Bone marrow (tissue), 2 donors: ENCODE data around the gene PACS2.
A peak's percentile ranks its signal among the peaks of the same experiment; 100 is the strongest.

Experiments used
- DNase-seq, 2 donors: peaks; one replicate each; lab custom pipeline; 2025; lab: John Stamatoyannopoulos, UW

Gene PACS2

DNA sequence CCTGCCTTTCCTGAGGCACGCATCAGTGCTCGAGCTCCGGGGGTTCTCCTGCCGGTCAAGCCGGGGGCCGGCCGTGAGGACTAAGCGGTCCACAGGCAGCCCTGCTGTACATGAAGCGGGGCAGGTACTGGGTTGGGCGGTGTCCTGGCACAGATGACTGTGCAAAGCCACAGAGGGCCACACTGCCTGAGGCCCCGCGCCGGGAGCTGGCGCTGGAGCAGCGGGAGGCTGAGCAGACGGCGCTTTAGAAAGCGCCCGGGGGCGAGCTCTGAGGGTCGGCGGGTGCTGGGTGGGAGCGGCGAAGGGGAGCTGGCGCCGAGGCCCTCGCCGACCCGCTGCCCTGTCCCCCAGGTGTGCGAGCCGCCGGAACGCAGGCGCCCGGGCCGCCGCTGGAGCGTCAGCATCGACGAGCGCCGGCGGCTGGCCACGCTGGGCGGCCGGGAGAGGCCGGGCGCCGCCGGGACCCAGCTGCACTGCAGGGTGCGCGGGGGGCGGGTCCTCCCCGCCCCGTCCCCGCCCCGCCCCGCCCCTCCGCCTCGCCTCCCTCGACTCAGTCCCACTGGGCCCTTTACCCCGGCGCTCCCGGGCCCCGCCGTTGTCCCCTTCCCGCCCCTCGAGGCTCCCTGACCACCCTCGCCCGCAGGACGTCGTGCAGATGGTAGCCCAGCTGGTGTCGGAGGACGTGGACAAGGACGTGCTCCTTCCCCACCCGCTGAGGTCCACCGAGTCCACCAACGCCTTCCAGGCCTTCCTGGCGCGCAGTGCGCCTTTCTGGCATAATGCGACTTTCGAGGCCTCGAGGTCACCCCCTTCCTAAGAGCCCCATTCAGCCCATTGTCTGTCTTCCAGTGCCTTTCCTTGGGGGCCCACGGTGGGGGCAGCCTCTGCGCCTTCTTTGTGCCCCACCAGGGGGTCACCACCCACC, 96.7 kb downstream of the PACS2 start:
- no peak for DNase-seq

DNA sequence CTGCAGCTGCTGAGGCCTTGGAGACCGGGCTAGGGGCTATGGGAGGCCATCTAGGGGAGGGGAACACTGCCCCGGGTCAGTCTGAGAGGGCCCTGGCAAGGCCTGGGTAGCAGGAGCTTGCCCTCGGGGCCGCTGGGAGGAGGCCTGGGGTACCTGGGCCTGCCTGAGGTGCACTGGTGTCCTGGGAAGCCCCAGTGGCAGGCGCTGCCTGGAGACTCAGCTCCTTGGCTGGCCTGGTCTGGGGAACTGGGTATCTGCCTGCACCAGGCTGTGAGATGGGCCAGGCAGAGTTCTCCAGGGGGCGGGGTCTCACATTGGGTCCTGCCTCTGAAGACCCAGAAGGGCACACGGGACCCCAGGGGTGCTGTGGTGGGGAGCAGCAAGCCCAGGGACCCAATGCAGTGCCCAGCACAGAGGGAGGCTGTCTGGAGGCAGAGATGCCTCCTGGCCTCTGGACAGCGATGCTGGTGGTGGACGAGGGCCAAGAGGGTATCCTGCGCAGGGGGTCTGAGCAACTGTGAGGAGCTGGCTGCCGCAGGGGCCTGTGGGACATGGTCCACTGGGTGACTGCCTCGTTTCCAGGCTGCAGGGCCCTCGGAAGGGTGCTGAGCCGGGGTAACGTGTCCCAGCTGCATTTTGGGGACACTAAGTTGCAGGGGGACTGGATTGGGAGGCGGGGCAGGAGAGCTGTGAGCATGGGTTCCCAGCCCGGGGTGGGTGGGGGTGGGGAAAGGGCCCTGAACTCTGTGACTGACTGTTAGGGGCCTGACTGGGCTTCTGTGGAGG, 97.6 kb downstream of the PACS2 start:
- DNase-seq: no peak

DNA sequence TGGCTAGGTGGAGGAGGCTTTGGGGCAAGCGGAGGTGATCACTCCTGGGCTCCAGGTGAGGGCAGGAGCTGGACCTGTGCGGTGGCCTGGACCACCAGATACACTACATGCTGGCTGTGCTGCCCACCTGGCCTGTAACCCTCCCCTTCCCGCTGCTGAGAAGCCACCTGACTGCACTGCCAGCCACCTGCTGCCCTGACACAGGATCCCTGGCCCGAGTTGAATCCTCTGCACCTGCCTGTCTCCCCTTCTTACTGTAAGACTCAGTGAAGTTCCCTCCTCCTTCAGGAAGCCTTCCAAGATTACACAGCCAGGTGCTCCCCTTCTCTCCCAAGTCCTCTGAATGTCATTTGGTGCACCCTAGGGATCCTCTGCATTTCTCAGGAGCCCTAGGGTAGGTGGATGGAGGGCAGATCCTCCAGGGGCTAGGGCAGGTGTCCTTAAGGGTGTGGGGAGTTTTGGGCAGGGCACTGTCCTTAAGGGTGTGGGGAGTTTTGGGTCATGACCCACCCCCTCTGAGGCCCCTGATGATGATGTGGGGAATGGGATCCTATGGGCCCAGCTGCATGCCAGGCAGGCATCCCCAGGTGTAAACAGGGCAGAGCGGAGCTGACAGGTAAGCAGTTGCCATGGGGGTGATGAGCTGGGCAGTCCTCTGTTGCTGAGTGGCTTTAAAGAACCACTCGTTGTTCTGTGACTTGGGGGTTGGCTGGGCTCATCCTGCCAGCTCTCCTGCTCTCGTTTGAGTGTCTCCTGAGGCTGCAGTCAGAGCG, 98.4 kb downstream of the PACS2 start:
- DNase-seq: no peak

DNA sequence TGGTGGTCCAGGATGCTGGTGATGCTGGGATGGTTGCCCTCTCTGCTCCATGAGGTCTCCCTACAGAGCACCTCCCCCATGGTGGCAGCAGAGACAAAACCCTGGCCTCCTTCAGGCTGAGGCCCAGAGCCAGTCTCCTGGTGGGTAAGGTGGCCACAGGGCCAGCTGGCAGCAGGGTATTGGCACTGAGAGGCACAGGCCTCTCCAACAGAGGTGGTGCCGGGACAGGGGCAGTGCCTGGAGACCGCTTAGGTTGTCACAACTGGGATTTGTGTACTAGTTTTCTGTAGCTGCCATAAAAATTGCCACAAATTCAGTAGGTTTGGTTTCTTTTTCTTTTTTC, 99.0 kb downstream of the PACS2 start:
- DNase-seq: no peak

DNA sequence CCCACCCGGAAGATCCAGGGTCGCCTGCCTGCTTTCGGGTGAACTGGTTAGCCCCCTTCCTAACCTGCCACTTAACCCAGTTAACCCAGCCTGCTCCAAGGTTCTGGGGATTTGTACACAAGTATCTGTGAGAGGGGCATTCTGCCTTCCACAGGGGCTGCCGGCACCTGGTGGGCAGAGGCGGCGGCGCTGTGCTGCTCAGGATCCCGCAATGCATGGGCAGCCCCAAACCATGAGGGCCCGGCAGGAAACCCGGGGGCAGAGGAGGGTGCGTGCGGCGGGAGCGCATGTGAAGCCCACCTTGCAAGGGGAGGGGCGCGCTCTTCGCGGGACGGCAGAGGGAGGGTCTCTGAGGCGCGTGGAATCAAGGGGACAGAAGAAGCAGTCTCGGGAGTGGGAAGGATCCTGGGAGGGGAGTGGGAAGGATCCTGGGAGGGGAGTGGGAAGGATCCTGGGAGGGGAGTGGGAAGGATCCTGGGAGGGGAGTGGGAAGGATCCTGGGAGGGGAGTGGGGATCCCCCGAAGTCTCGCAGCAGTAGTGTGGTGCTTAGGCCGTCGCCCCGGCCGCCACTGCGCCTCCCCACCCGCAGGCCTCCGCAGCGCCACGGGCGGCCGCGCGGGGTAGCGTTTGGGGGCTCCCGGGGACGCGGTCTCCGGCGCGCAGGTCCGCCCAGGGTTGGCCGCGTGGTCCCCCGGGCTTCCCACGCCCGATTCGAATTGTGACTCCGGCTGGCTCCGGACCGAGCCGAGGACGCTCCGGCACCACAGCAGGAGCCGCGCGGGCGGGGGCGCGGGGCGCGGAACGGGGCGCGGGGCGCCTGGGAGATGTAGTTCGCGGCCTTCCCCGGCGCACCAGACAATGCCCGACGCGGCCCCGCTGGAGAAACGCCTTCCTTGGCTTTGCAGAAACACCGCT, 100.2 kb downstream of the PACS2 start:
- DNase-seq: peak in 1 of 2 donors; percentile 37

DNA sequence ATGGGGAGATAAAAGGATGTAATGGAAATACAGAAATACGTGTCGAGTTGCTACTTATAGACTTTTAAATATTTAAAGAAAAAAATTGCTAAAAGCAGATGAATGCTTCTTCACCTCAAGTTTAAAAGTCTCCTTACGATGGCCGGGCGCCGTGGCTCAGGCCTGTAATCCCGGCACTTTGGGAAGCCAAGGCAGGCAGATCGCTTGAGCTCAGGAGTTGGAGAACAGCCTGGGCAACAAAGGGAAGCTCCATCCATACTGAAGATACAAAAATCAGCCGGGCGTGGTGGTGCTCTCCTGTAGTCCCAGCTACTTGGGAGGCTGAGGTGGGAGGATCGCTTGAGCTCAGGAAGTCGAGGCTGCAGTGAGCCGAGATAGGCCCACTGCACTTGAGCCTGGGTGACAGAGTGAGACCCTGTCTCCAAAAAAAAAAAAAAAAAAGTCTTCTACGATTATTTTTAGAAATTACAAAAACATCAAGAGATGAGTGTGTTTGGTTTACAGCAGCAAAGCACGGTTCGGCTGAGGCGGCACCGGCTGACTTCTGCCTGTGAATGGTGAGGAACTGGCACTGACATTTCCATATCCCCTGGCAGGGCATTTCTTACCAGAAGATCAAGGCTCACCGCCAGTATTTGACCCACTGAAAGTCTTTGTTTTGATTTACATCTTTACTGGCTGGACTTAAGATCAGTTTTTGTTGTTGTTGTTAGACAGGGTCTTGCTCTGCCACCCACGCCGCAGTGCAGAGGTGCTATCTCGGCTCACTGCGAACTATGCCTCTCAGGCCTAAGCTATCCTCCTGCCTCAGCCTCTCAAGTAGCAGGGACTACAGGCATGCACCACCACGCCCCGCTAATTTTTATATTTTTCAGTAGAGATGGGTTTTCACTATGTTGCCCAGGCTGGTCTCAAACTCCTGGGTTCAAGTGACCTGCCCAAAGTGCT, 101.2 kb downstream of the PACS2 start:
- DNase-seq: no peak

DNA sequence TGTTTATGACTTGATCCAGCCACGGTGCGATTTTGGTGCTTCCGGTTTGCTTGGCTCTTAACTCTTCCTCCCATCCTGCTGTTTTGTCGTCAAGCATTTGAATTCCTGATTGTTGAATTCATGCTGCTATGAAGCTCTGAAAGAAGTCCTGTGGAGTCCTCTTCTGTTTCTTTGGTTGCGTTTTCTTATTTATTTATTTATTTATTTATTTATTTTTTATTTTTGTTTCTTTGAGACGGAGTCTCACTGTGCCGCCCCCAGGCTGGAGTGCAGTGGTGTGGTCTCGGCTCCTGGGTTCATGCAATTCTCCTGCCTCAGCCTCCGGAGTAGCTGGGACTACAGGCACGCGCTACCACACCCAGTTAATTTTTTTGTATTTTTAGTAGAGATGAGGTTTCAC, 102.1 kb downstream of the PACS2 start:
- DNase-seq: no peak

DNA sequence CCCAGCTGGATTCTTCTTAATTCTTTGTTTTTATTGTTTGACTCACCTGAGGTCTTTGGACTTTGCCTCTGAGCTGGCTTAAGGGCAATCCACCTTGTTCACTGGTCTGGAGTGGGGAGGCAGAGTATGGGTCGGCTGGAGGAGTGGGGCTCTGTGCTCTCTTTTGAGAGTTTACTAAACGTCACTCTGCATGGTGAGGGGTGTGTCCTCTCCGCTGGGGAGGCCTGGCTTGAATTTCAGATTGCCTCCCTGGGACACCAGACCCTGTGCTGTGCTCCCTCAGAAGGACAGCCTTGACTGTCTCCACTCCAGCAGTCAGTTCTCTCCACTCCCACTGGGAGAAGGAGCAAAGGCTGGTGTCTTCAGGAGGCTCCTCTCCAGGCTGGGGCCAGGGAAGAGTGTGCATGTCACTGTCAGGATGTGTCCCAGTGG, 103.2 kb downstream of the PACS2 start:
- DNase-seq: no peak

DNA sequence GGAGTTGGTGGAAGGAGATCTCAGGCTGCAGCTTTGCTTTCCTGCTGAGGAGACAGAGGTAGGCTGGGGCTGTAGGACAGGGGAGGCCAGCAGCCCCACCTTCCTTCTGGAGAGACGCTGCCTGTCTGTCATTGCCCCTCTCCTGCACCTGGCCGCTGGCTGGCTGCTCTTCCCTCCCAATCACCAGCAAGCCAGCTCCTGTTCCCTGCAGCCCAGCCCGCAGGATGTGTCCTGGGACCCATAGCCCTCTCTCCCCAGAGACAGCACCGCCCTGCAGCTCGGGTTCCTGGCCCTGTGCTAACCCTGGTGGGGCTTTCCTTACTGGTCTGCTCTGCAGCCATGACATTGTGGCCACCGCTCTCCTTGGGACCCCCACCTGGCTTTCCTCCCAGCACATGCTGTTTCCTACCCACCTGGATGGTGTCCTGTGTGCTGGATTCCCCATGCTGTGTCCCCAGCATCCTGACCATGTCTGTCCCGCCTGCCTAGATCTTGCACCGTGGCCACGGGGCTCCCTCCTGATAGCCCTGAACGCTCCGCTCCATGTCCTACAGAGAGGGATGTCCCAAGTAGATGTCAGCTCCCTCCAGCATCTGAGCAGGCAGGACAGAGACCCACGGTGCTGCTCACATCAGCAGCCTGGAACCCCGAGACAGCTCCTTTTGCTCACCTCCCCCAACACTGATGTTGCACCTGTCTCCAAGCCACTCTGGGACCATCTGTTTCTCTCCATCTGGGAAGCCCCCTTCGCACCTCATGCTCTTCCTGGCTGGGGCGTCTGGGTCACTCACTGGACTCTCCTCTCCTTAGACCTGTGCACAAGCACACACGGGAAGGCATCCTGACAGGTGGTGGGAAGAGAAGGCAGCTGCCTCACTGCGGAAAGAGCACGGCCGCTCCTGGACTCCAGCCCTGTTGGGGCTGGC, 104.0 kb downstream of the PACS2 start:
- DNase-seq: no peak

DNA sequence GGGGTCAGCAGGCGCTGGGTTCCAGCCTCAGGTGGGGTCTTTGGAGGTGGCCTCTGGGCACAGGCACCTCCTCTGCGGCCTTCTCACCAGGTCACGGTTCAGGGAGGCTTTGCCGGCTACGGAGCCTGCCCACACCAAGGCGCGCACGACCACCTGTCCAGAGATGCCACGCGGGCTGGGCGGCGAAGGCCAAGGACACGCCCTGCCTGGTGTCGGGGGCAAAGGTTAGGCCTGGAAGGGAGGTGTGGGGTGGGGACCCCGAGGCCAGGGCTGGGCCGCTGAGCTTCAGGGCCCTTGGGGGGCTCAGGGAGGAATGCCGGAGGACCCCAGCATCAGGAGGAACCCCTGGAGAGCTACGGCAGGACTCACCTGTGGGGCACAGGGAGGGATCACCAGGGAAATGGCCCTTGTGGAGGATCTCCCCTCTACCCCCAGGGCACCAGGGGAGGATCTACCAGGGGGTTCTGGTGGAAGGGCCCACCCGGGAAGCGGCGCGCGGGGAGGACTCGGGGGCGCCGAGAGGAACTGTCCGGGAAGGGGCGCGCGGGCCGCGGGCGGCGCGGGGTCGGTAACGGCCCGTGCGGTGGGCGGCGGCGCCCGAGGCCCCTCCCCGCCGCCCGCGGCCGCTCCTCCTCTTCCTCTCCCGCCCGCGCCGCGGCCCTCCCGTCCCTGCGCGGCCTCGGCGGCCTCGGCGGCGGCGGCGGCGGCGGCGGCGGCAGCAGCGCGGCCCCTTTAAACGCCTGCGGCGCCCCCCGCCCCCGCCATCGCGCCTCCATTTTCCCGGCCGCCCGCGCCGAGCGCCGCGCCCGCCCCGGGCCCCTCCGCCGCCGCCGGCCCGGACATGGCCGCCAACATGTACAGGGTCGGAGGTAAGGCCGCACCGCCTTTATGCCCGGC, 104.9 kb downstream of the PACS2 start, which contains the start of gene MTA1:
Gene MTA1, plus strand, starts transcription at position 633 of the 897 bp plus-strand sequence. Its CDS starts 209 bp downstream, at position 842.
- no peak for DNase-seq

DNA sequence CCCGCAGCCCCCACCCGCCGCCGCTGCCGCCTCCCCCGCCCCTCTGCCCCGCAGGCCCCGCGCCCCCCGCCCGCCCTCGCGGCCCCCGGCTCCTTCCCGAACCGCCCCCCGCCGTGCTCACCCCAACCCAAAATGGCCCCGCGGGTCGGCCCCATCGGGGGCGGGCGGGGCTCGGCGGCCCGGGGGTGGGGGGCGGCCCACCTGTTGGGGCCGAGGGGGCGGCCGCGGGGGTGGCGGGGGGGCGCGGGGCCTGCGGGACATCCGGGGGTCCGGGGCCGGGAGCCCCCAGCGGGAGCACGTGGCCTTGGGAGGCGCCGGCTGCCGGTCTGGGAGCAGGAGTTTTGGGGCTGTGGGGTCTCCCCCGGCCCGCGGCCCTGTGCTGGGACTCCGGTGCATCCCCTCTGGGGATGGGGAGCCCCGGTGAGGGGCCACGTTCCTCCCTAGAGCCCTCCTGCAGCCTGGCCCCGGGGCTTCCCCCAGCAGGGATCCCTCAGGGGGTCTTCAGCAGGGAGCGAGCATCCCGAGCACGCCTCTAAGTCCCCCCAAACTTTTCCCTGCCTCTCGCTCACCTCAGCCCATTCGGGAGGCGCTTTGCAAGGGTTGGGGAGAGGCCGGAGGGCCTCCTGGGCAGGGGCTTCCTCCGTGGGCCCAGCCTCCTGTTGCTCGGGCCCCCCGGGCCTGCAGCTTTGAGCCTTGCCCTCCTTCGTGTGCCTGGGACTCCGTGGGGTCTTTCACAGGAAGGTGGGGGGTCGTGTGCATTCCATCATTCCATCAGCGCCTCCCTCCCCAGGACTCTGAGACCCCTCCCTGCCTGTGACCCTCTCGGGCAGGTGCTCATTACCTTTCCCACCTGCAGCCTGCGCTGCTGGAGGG, 105.8 kb downstream of the PACS2 start:
- no peak for DNase-seq

DNA sequence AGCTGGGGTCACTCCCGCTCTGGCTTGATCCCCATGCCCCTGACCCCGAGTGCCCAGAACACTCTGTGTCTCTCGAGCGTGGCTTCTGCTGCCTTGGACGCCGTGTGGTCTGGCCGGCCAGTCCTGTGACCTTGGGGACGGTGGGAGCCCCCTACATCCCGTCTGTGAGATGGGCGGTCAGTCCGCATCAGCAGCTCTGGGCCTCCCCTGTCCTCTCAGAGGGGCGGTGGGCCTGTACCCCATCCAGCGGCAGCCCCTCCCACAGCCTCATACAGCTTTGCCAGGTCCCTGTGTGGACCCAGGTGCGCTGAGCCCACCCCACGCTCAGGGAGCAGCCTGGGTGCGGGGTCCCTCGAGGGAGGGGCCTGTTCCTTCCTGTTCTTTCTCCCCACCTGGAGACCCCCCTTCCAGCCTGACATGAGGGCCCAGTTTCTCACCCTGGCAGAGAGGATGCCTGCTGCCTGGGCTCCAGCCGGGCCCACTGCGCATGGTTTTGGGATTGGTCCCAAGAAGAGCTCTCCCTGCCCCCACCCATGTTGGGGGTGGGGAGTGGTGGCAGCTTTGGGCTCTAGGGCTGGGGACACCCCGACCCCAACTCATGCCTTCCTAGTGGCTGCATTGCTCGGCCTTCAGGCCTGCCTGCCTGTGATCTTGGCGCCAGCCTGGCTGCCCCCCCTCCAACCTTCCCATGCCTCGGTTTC, 106.6 kb downstream of the PACS2 start:
- no peak for DNase-seq

DNA sequence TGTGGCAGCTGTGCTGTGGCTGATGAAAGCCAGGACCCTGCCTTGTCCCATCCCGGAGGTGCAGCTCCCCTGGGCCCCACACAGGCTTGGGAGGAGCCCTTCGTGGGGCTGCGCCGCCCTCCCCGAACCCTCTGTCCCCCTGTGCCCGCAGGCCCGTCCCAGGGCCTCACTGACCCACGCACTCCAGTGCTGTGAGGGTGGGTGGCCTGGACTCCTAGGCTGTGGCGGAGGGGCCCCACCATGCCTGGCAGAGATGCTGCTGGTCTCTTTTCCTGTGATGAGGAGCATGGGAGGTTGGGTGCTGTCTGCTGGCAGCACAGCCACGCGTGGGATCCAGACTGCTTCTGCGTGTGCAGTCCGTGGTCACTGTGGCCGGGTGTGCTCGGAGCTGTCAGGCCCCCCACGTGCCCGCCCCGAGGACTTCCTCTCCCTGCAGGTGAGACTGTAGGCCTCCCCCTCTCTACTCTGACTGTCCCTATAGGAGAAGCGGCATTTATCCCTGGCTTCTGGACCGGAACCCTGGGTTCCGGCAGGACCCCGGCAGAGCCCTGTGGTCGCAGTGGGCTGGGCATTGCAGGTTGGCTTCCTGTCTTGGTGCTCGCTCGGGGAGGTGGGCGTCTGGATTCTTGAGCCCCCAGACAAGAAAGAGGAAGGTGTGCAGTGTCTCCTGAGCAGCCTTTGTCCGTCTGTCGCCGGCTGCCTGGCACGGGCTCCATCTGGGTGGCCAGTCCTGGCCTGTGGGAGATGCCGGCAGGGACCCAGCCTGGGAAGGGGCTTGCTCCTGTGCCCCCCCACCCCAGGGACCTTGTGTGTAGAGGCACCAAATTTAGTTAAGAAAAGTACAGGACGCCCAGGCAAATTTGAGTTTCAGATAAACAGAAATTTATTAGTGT, 107.4 kb downstream of the PACS2 start:
- DNase-seq: no peak

DNA sequence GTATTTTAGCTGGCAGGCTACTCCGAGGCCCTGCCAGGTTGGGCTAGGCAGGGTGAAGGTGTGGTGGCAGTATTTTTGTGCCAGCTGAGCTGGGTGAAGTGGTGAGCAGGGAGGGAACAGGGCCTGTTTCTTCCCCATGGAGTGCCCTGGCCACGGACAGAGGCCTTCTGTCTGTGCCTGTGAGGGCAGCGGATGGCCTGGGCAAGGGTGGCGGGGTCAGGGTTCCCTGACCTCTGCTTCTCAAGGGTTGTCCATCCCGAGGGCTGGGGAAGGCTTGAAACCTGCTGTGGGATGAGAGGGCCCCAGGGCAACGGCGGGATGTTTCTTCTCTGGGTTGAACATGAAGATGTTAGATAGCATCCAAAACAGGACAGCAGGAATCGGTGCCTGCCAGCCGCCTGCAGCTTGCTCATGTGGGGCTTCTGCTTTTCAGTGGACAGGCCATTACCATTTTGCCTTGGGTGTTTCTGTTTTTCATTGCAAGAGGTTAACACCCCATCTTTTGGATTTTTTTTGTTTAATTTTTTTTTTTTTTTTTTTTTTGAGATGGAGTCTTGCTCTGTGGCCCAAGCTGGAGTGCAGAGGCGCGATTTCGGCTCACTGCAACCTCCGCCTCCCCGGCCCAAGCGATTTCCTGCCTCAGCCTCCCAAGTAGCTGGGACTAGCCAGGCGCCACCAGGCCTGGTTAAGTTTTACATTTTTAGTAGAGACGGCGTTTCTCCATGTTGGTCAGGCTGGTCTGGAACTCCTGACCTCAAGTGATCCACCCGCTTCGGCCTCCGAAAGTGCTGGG, 108.3 kb downstream of the PACS2 start:
- no peak for DNase-seq
